ENCODE measurements around the gene ADAM15.

DNA sequence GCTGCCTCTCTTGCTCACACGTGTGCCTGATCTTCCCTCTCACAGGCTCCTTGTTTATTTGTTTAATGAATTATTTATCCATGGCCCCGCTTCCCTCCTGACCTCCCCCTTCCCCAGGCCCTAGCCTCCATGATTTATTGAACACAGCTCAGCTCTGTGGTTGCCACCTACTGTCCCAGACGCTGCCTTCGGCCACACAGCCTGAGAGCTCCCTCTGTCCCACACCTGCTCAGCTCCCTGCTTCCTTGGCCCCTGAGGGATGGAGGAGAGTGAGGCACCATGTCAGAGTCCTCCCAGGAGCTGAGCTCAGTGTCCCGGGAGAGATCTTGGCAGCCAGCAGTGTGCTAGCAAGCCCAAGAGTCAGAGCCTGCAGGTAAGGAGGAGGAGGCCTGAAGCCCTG, 24.4 kb downstream of the ADAM15 start:
- TF ChIP-seq, protein P1, sequence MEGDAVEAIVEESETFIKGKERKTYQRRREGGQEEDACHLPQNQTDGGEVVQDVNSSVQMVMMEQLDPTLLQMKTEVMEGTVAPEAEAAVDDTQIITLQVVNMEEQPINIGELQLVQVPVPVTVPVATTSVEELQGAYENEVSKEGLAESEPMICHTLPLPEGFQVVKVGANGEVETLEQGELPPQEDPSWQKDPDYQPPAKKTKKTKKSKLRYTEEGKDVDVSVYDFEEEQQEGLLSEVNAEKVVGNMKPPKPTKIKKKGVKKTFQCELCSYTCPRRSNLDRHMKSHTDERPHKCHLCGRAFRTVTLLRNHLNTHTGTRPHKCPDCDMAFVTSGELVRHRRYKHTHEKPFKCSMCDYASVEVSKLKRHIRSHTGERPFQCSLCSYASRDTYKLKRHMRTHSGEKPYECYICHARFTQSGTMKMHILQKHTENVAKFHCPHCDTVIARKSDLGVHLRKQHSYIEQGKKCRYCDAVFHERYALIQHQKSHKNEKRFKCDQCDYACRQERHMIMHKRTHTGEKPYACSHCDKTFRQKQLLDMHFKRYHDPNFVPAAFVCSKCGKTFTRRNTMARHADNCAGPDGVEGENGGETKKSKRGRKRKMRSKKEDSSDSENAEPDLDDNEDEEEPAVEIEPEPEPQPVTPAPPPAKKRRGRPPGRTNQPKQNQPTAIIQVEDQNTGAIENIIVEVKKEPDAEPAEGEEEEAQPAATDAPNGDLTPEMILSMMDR (IDR thresholded peaks at IDR 0.05), result no peak
- no peak for TF ChIP-seq POLR2A (IDR thresholded peaks at IDR 0.05)

All from right lobe of liver (tissue), 4 donors.